ENCODE results near the gene LAMA3. TPM values are rescaled to one million over a fixed set of nuclear protein-coding genes. Genes with fewer than 3 reads are reported as not detected.

Gene LAMA3
- total and polyA plus RNA-seq, 10 of the 15 experiments (the other 5 are each of a cell fraction or from before 2014, with no cell fraction given): 0.37 to 6.5 (median 5.4) TPM

DNA sequence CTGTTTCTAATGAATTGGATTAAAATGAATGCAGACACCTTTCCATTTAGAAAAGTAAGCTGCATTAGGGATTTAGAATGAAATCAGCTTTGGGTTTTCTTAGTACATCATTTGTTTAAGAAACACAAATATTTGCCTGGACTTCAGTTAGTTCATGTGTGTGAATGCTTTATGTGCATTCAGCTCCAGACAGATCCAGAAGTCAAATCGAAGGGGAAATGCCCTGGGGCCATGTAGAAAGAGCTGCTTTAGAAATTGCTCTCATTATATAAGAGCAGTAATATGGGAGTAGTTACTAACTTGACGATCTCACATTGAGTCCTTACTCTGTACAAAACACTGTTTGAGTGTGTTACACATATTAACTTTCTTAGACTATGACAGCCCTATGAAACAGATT, 237.3 kb downstream of the LAMA3 start (continued):
- TF ChIP-seq, protein P1, sequence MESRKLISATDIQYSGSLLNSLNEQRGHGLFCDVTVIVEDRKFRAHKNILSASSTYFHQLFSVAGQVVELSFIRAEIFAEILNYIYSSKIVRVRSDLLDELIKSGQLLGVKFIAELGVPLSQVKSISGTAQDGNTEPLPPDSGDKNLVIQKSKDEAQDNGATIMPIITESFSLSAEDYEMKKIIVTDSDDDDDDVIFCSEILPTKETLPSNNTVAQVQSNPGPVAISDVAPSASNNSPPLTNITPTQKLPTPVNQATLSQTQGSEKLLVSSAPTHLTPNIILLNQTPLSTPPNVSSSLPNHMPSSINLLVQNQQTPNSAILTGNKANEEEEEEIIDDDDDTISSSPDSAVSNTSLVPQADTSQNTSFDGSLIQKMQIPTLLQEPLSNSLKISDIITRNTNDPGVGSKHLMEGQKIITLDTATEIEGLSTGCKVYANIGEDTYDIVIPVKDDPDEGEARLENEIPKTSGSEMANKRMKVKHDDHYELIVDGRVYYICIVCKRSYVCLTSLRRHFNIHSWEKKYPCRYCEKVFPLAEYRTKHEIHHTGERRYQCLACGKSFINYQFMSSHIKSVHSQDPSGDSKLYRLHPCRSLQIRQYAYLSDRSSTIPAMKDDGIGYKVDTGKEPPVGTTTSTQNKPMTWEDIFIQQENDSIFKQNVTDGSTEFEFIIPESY (IDR thresholded peaks at IDR 0.05): no peak
- TF ChIP-seq, protein P2, sequence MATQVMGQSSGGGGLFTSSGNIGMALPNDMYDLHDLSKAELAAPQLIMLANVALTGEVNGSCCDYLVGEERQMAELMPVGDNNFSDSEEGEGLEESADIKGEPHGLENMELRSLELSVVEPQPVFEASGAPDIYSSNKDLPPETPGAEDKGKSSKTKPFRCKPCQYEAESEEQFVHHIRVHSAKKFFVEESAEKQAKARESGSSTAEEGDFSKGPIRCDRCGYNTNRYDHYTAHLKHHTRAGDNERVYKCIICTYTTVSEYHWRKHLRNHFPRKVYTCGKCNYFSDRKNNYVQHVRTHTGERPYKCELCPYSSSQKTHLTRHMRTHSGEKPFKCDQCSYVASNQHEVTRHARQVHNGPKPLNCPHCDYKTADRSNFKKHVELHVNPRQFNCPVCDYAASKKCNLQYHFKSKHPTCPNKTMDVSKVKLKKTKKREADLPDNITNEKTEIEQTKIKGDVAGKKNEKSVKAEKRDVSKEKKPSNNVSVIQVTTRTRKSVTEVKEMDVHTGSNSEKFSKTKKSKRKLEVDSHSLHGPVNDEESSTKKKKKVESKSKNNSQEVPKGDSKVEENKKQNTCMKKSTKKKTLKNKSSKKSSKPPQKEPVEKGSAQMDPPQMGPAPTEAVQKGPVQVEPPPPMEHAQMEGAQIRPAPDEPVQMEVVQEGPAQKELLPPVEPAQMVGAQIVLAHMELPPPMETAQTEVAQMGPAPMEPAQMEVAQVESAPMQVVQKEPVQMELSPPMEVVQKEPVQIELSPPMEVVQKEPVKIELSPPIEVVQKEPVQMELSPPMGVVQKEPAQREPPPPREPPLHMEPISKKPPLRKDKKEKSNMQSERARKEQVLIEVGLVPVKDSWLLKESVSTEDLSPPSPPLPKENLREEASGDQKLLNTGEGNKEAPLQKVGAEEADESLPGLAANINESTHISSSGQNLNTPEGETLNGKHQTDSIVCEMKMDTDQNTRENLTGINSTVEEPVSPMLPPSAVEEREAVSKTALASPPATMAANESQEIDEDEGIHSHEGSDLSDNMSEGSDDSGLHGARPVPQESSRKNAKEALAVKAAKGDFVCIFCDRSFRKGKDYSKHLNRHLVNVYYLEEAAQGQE (IDR thresholded peaks at IDR 0.05; ENCODE audit: low read depth, low read length): no peak
- TF ChIP-seq HDAC2 (IDR thresholded peaks at IDR 0.05) (no peak), ZNF207 (IDR thresholded peaks at IDR 0.05; ENCODE audit: borderline replicate concordance) (no peak), BMI1 (IDR thresholded peaks at IDR 0.05; ENCODE audit: borderline replicate concordance) (no peak)
- TF ChIP-seq, protein P3, sequence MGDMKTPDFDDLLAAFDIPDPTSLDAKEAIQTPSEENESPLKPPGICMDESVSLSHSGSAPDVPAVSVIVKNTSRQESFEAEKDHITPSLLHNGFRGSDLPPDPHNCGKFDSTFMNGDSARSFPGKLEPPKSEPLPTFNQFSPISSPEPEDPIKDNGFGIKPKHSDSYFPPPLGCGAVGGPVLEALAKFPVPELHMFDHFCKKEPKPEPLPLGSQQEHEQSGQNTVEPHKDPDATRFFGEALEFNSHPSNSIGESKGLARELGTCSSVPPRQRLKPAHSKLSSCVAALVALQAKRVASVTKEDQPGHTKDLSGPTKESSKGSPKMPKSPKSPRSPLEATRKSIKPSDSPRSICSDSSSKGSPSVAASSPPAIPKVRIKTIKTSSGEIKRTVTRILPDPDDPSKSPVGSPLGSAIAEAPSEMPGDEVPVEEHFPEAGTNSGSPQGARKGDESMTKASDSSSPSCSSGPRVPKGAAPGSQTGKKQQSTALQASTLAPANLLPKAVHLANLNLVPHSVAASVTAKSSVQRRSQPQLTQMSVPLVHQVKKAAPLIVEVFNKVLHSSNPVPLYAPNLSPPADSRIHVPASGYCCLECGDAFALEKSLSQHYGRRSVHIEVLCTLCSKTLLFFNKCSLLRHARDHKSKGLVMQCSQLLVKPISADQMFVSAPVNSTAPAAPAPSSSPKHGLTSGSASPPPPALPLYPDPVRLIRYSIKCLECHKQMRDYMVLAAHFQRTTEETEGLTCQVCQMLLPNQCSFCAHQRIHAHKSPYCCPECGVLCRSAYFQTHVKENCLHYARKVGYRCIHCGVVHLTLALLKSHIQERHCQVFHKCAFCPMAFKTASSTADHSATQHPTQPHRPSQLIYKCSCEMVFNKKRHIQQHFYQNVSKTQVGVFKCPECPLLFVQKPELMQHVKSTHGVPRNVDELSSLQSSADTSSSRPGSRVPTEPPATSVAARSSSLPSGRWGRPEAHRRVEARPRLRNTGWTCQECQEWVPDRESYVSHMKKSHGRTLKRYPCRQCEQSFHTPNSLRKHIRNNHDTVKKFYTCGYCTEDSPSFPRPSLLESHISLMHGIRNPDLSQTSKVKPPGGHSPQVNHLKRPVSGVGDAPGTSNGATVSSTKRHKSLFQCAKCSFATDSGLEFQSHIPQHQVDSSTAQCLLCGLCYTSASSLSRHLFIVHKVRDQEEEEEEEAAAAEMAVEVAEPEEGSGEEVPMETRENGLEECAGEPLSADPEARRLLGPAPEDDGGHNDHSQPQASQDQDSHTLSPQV (IDR thresholded peaks at IDR 0.05): no peak
- TF ChIP-seq, protein P4, sequence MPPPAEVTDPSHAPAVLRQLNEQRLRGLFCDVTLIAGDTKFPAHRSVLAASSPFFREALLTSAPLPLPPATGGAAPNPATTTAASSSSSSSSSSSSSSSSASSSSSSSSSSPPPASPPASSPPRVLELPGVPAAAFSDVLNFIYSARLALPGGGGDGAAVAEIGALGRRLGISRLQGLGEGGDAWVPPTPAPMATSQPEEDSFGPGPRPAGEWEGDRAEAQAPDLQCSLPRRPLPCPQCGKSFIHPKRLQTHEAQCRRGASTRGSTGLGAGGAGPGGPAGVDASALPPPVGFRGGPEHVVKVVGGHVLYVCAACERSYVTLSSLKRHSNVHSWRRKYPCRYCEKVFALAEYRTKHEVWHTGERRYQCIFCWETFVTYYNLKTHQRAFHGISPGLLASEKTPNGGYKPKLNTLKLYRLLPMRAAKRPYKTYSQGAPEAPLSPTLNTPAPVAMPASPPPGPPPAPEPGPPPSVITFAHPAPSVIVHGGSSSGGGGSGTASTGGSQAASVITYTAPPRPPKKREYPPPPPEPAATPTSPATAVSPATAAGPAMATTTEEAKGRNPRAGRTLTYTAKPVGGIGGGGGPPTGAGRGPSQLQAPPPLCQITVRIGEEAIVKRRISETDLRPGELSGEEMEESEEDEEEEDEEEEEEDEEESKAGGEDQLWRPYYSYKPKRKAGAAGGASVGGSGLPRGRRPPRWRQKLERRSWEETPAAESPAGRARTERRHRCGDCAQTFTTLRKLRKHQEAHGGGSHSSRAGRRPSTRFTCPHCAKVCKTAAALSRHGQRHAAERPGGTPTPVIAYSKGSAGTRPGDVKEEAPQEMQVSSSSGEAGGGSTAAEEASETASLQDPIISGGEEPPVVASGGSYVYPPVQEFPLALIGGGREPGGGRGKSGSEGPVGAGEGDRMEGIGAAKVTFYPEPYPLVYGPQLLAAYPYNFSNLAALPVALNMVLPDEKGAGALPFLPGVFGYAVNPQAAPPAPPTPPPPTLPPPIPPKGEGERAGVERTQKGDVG (CRISPR knock-in tag; IDR thresholded peaks at IDR 0.05): no peak
- TF ChIP-seq, protein P5, sequence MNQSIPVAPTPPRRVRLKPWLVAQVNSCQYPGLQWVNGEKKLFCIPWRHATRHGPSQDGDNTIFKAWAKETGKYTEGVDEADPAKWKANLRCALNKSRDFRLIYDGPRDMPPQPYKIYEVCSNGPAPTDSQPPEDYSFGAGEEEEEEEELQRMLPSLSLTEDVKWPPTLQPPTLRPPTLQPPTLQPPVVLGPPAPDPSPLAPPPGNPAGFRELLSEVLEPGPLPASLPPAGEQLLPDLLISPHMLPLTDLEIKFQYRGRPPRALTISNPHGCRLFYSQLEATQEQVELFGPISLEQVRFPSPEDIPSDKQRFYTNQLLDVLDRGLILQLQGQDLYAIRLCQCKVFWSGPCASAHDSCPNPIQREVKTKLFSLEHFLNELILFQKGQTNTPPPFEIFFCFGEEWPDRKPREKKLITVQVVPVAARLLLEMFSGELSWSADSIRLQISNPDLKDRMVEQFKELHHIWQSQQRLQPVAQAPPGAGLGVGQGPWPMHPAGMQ (IDR thresholded peaks at IDR 0.05; ENCODE audit: borderline replicate concordance): no peak

All from GM12878 (cell line).